GM23338 (cell line): ENCODE measurements around the gene DAPK1. TPM values are rescaled to one million over a fixed set of nuclear protein-coding genes. Genes with fewer than 3 reads are reported as not detected.

Source experiments
- ATAC-seq: fragments of 200-7000 bp; cut with Tn5 transposase; 3 replicates; pipeline ENCODE4 v1.9.1; 2020
- DNase-seq: peaks from one replicate; pipeline ENCODE4 v3.0.0-alpha.2; 2015; ENCODE audit warnings: low spot score
- H2AFZ ChIP-seq: fragments of 200-600 bp; sonication (generic); 2 replicates; pipeline ENCODE4 v1.8.0; 2016; ENCODE audit warnings: antibody characterized with exemption, mild to moderate bottlenecking, moderate library complexity
- H3F3A ChIP-seq: fragments of 200-600 bp; sonication (generic); replicated peaks from 2 replicates; pipeline ENCODE4 v1.8.0; 2017; ENCODE audit warnings: antibody characterized with exemption, mixed run types, low read depth
- H3K27ac ChIP-seq: fragments of 200-600 bp; sonication (generic); 2 replicates; pipeline ENCODE4 v1.6.1; 2016; ENCODE audit warnings: low read depth
- H3K27me3 ChIP-seq: fragments of 200-600 bp; sonication (generic); 2 replicates; pipeline ENCODE4 v1.8.0; 2016; ENCODE audit warnings: mild to moderate bottlenecking, mixed run types, moderate library complexity; ENCODE audit not compliant: insufficient read depth
- H3K36me3 ChIP-seq: fragments of 200-600 bp; sonication (generic); 2 replicates; pipeline ENCODE4 v1.8.0; 2016; ENCODE audit warnings: mild to moderate bottlenecking; ENCODE audit not compliant: insufficient read depth
- H3K4me1 ChIP-seq: fragments of 200-600 bp; sonication (generic); 2 replicates; pipeline ENCODE4 v1.8.0; 2016; ENCODE audit warnings: mild to moderate bottlenecking, moderate library complexity; ENCODE audit not compliant: insufficient read depth
- H3K4me2 ChIP-seq: fragments of 200-600 bp; sonication (generic); 2 replicates; pipeline ENCODE4 v1.7.1; 2017; ENCODE audit warnings: mixed run types
- H3K4me3 ChIP-seq: fragments of 200-600 bp; sonication (generic); 2 replicates; pipeline ENCODE4 v1.6.1; 2016; ENCODE audit warnings: mixed run types
- H3K79me2 ChIP-seq: fragments of 200-600 bp; sonication (generic); replicated peaks from 2 replicates; pipeline ENCODE4 v1.8.0; 2017; ENCODE audit warnings: mild to moderate bottlenecking; ENCODE audit not compliant: insufficient read depth
- H3K9me2 ChIP-seq: fragments of 200-600 bp; sonication (generic); 2 replicates; pipeline ENCODE4 v1.8.0; 2017; ENCODE audit not compliant: insufficient read depth
- H4K20me1 ChIP-seq: fragments of 200-600 bp; sonication (generic); replicated peaks from 2 replicates; pipeline ENCODE4 v1.8.0; 2017; ENCODE audit warnings: mild to moderate bottlenecking; ENCODE audit not compliant: insufficient read depth
- H3K27ac Mint-ChIP-seq: 2 replicates; pipeline ENCODE4 v1.8.0; 2020; ENCODE audit warnings: inconsistent platforms, mild to moderate bottlenecking, moderate library complexity, mixed read lengths
- H3K27me3 Mint-ChIP-seq: 3 replicates; pipeline ENCODE4 v1.8.0; 2022; ENCODE audit warnings: low read depth, mild to moderate bottlenecking, moderate library complexity, mixed read lengths, inconsistent platforms; ENCODE audit not compliant: insufficient read depth, poor library complexity
- H3K36me3 Mint-ChIP-seq: 3 replicates; pipeline ENCODE4 v1.8.0; 2021; ENCODE audit warnings: low read depth, mild to moderate bottlenecking, inconsistent platforms, moderate library complexity, mixed read lengths
- H3K4me1 Mint-ChIP-seq: 3 replicates; pipeline ENCODE4 v1.8.0; 2020; ENCODE audit warnings: mild to moderate bottlenecking, inconsistent platforms, mixed read lengths
- H3K4me3 Mint-ChIP-seq: 3 replicates; pipeline ENCODE4 v1.8.0; 2021; ENCODE audit warnings: moderate library complexity, mild to moderate bottlenecking, inconsistent platforms, mixed read lengths
- H3K9me3 Mint-ChIP-seq: 3 replicates; pipeline ENCODE4 v1.8.0; 2020; ENCODE audit warnings: moderate library complexity, mild to moderate bottlenecking, inconsistent platforms, mixed read lengths
- CREB1 ChIP-seq: fragments of 250-450 bp; sonication (Bioruptor Pico); IDR thresholded peaks from 2 replicates; pipeline ENCODE4 v1.5.0; 2020; ENCODE audit warnings: low read depth, mild to moderate bottlenecking, moderate library complexity
- EZH2 ChIP-seq: fragments of 200-600 bp; sonication (generic); IDR thresholded peaks from one replicate; pipeline ENCODE4 v1.8.0; 2017; ENCODE audit warnings: antibody characterized with exemption, mild to moderate bottlenecking, low read depth; ENCODE audit not compliant: unreplicated experiment
- EZH2phosphoT487 ChIP-seq: fragments of 200-600 bp; sonication (generic); IDR thresholded peaks from one replicate; pipeline ENCODE4 v1.8.1; 2018; ENCODE audit warnings: antibody characterized with exemption; ENCODE audit not compliant: unreplicated experiment
- JUNB ChIP-seq: IDR thresholded peaks from one replicate; pipeline ENCODE4 v1.6.1; 2016; ENCODE audit warnings: antibody characterized with exemption; ENCODE audit not compliant: unreplicated experiment
- POLR2AphosphoS5 ChIP-seq: IDR thresholded peaks from 2 replicates; pipeline ENCODE4 v1.6.1; 2016; ENCODE audit warnings: antibody characterized with exemption, low read depth
- REST ChIP-seq: IDR thresholded peaks from one replicate; pipeline ENCODE4 v1.6.1; 2018; ENCODE audit warnings: antibody characterized with exemption; ENCODE audit not compliant: unreplicated experiment
- STAT1 ChIP-seq: IDR thresholded peaks from one replicate; pipeline ENCODE4 v1.6.1; 2016; ENCODE audit warnings: antibody characterized with exemption; ENCODE audit not compliant: unreplicated experiment
- ZNF114 ChIP-seq: fragments of 250-450 bp; sonication (Bioruptor Pico); IDR thresholded peaks from 2 replicates; pipeline ENCODE4 v1.5.0; 2020; ENCODE audit warnings: mild to moderate bottlenecking, moderate library complexity
- ZNF331 ChIP-seq: fragments of 250-450 bp; sonication (Bioruptor Pico); IDR thresholded peaks from 2 replicates; pipeline ENCODE4 v1.5.0; 2020; ENCODE audit warnings: low read depth, mild to moderate bottlenecking, moderate library complexity
- ZNF462 ChIP-seq: fragments of 250-450 bp; sonication (Bioruptor Pico); IDR thresholded peaks from 2 replicates; pipeline ENCODE4 v1.5.0; 2020; ENCODE audit warnings: mild to moderate bottlenecking, moderate library complexity
- polyA plus RNA-seq: library from polyadenylated mRNA; unstranded; fragments of >200 nt; fragmentation: Nextera tagmentation; extraction: Ambion mirVana; gene quantifications from 2 replicates; pipeline ENCODE4 v1.2.1, GENCODE V29; 2016
- total RNA-seq: library from RNA; depleted of rRNA; stranded (reverse); fragments of >200 nt; shearing (Covaris generic); gene quantifications from 2 replicates; pipeline ENCODE4 v1.2.3, GENCODE V29; 2014
- TF ChIP-seq, protein P1 (sequence below): IDR thresholded peaks from 2 replicates; pipeline ENCODE4 v1.6.1; 2016; ENCODE audit warnings: antibody characterized with exemption

DAPK1 gene
- total and polyA plus RNA-seq, 2 experiments from 2014 or later = 37.0 to 134 TPM

- TF ChIP-seq, protein P1, sequence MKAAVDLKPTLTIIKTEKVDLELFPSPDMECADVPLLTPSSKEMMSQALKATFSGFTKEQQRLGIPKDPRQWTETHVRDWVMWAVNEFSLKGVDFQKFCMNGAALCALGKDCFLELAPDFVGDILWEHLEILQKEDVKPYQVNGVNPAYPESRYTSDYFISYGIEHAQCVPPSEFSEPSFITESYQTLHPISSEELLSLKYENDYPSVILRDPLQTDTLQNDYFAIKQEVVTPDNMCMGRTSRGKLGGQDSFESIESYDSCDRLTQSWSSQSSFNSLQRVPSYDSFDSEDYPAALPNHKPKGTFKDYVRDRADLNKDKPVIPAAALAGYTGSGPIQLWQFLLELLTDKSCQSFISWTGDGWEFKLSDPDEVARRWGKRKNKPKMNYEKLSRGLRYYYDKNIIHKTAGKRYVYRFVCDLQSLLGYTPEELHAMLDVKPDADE = no peak
- TF ChIP-seq ZNF331 (CRISPR knock-in tag) (no peak), STAT1 (no peak), EZH2 (no peak), EZH2phosphoT487 (no peak)
These were observed 160.2 kb downstream of the DAPK1 start (continued) for GRCh38 chr9:87657893-87658292.

DNA sequence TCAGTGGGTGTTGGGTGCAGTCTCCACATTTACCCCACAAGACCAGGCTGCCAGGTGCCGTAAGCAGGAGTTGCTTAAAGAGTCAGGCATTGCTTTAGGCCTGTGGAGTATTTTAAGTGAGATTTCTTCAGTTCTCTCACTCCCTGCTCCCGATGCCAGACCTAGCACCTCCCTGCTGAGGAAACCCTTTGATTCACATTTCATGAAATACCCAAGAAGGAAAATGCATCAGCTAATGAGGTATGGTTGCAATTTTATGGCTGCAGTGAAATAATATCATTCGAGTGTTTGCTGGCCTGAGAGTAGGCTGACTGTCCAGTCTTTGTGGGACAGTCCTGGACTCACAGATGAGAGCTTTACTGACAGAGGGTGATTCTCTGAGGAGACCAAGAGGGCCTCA is 160.8 kb downstream of the DAPK1 start:
- Histone ChIP-seq H3K4me2 (no peak overlapping the region), H3F3A (0 out of 2 replicates have a peak, but pooled peaks cover 3% of the 10 kb centered on the region), H4K20me1 (peaks cover 8% of the 10 kb centered on the region), H3K27me3 (no peaks in the 10 kb centered on the region), H3K36me3 (peaks cover 30% of the 10 kb centered on the region), H3K9me2 (no peaks in the 10 kb centered on the region), H3K27ac (no peak overlapping the region), H3K79me2 (no peaks in the 10 kb centered on the region), H3K4me1 (peaks cover 6% of the 10 kb centered on the region; the same call in 1 of the 2 replicates), H2AFZ (no peak overlapping the region), H3K4me3 (no peak overlapping the region)
- H3K36me3 Mint-ChIP-seq = peaks cover 85% of the 10 kb centered on the region
- H3K27ac Mint-ChIP-seq = no peak overlapping the region
- peaks cover 7% of the 10 kb centered on the region for H3K27me3 Mint-ChIP-seq
- DNase-seq (no peak), ATAC-seq (no peak)
- peaks cover 26% of the 10 kb centered on the region for H3K4me1 Mint-ChIP-seq
- H3K9me3 Mint-ChIP-seq = no peaks in the 10 kb centered on the region; the same call in 1 of the 3 replicates
- no peak overlapping the region for H3K4me3 Mint-ChIP-seq
- no peak for TF ChIP-seq EZH2phosphoT487
- no peak for TF ChIP-seq STAT1
- TF ChIP-seq ZNF114 (CRISPR knock-in tag) = no peak
- TF ChIP-seq REST = no peak
- TF ChIP-seq CREB1 (CRISPR knock-in tag) = no peak
- no peak for TF ChIP-seq EZH2
- TF ChIP-seq JUNB = no peak
- no peak for TF ChIP-seq POLR2AphosphoS5
- TF ChIP-seq ZNF331 (CRISPR knock-in tag) = no peak
- no peak for TF ChIP-seq ZNF462 (CRISPR knock-in tag)
- TF ChIP-seq, protein P1 = no peak
